ENCODE measurements around the gene PLEKHG1.

PLEKHG1 gene

GRCh38 chr6:150590446-150590845 is 9.2 kb upstream of the PLEKHG1 start:
- no peak for DNase-seq

GRCh38 chr6:150592377-150592995 is 7.2 kb upstream of the PLEKHG1 start:
- no peak for DNase-seq

- DNase-seq = no peak
Observed at GRCh38 chr6:150593119-150593518, 6.6 kb upstream of the PLEKHG1 start.

GRCh38 chr6:150596439-150596838 is 3.2 kb upstream of the PLEKHG1 start:
- DNase-seq = no peak

GRCh38 chr6:150598401-150598800 is 1.3 kb upstream of the PLEKHG1 start:
- no peak for DNase-seq

- DNase-seq = no peak
Observed at GRCh38 chr6:150598858-150599198, 857 bp upstream of the PLEKHG1 start.

- DNase-seq = no peak
Observed at GRCh38 chr6:150600010-150600300, 270 bp downstream of the PLEKHG1 start.

GRCh38 chr6:150600301-150601017 is 774 bp downstream of the PLEKHG1 start:
- peak; percentile 81 for DNase-seq

GRCh38 chr6:150601439-150601838 is 1.8 kb downstream of the PLEKHG1 start:
- DNase-seq = no peak

- no peak for DNase-seq
Observed at GRCh38 chr6:150603176-150603575, 3.5 kb downstream of the PLEKHG1 start.

- no peak for DNase-seq
Observed at GRCh38 chr6:150604467-150604866, 4.8 kb downstream of the PLEKHG1 start.

- no peak for DNase-seq
Observed at GRCh38 chr6:150605333-150605732, 5.6 kb downstream of the PLEKHG1 start.

- peak; percentile 86 for DNase-seq
Observed at GRCh38 chr6:150606168-150606591, 6.5 kb downstream of the PLEKHG1 start.

GRCh38 chr6:150606647-150607328 is 7.1 kb downstream of the PLEKHG1 start:
- peak; percentile 31 for DNase-seq

GRCh38 chr6:150607329-150607650 is 7.6 kb downstream of the PLEKHG1 start:
- no peak for DNase-seq

GRCh38 chr6:150610584-150610983 is 10.9 kb downstream of the PLEKHG1 start:
- no peak for DNase-seq

GRCh38 chr6:150613269-150613668 is 13.6 kb downstream of the PLEKHG1 start:
- no peak for DNase-seq

GRCh38 chr6:150615967-150616366 is 16.3 kb downstream of the PLEKHG1 start:
- DNase-seq = no peak

GRCh38 chr6:150616586-150616985 is 16.9 kb downstream of the PLEKHG1 start:
- DNase-seq = no peak

- DNase-seq = no peak
Observed at GRCh38 chr6:150617062-150617461, 17.4 kb downstream of the PLEKHG1 start.

GRCh38 chr6:150617496-150618460 is 18.1 kb downstream of the PLEKHG1 start:
- DNase-seq = no peak

- no peak for DNase-seq
Observed at GRCh38 chr6:150619275-150619674, 19.6 kb downstream of the PLEKHG1 start.

- DNase-seq = no peak
Observed at GRCh38 chr6:150620244-150620643, 20.6 kb downstream of the PLEKHG1 start.
